Measurements from ENCODE around the gene AUTS2. TPM values are rescaled to one million over a fixed set of nuclear protein-coding genes. Genes with fewer than 3 reads are reported as not detected.

AUTS2 gene
- total RNA-seq, 1 donor from 2014 or later, result 94.1 TPM

- Mint-ChIP-seq H3K36me3 (no peaks in the 10 kb centered on the region), H3K27ac (no peak overlapping the region), H3K9me3 (no peaks in the 10 kb centered on the region), H3K4me1 (ENCODE audit: unreplicated experiment) (peaks cover 50% of the 10 kb centered on the region), H3K27me3 (no peaks in the 10 kb centered on the region), H3K4me3 (no peak overlapping the region)
- TF ChIP-seq CTCF (conservative IDR thresholded peaks at IDR 0.05), result no peak
- DNase-seq (ENCODE audit: extremely low spot score, unreplicated experiment), result no peak
Observed at GRCh38 chr7:69700331-69700730, 102.1 kb downstream of the AUTS2 start.

GRCh38 chr7:69701288-69701687 lies 103.0 kb downstream of the AUTS2 start:
- Mint-ChIP-seq H3K4me1 (ENCODE audit: unreplicated experiment) (peaks cover 49% of the 10 kb centered on the region), H3K9me3 (no peaks in the 10 kb centered on the region), H3K27me3 (no peaks in the 10 kb centered on the region), H3K36me3 (no peaks in the 10 kb centered on the region), H3K27ac (no peak overlapping the region), H3K4me3 (no peak overlapping the region)
- DNase-seq (ENCODE audit: extremely low spot score, unreplicated experiment), result no peak
- TF ChIP-seq CTCF (conservative IDR thresholded peaks at IDR 0.05), result no peak

- peaks cover 43% of the 10 kb centered on the region for H3K4me1 Mint-ChIP-seq (ENCODE audit: unreplicated experiment)
- H3K27me3 Mint-ChIP-seq, result no peaks in the 10 kb centered on the region
- no peak overlapping the region for H3K4me3 Mint-ChIP-seq
- no peaks in the 10 kb centered on the region for H3K9me3 Mint-ChIP-seq
- DNase-seq (ENCODE audit: extremely low spot score, unreplicated experiment), result no peak
- H3K36me3 Mint-ChIP-seq, result no peaks in the 10 kb centered on the region
- TF ChIP-seq CTCF (conservative IDR thresholded peaks at IDR 0.05), result no peak
- H3K27ac Mint-ChIP-seq, result no peak overlapping the region
Observed at GRCh38 chr7:69702357-69702756, 104.1 kb downstream of the AUTS2 start.

GRCh38 chr7:69703099-69703498 lies 104.8 kb downstream of the AUTS2 start:
- no peak for TF ChIP-seq CTCF (conservative IDR thresholded peaks at IDR 0.05)
- Mint-ChIP-seq H3K36me3 (no peaks in the 10 kb centered on the region), H3K9me3 (no peaks in the 10 kb centered on the region), H3K27ac (no peak overlapping the region), H3K27me3 (no peaks in the 10 kb centered on the region), H3K4me1 (ENCODE audit: unreplicated experiment) (peaks cover 44% of the 10 kb centered on the region), H3K4me3 (no peak overlapping the region)
- DNase-seq (ENCODE audit: extremely low spot score, unreplicated experiment), result no peak

GRCh38 chr7:69706070-69706469 lies 107.8 kb downstream of the AUTS2 start:
- no peak overlapping the region for H3K27ac Mint-ChIP-seq

More at GRCh38 chr7:69706070-69706469, 107.8 kb downstream of the AUTS2 start:
- no peak for TF ChIP-seq CTCF (conservative IDR thresholded peaks at IDR 0.05)
- Mint-ChIP-seq H3K4me3 (no peak overlapping the region), H3K27me3 (no peaks in the 10 kb centered on the region), H3K4me1 (ENCODE audit: unreplicated experiment) (peaks cover 65% of the 10 kb centered on the region), H3K36me3 (no peaks in the 10 kb centered on the region), H3K9me3 (no peaks in the 10 kb centered on the region)
- no peak for DNase-seq (ENCODE audit: extremely low spot score, unreplicated experiment)
